Measurements from ENCODE around the gene CMIP.

DNA sequence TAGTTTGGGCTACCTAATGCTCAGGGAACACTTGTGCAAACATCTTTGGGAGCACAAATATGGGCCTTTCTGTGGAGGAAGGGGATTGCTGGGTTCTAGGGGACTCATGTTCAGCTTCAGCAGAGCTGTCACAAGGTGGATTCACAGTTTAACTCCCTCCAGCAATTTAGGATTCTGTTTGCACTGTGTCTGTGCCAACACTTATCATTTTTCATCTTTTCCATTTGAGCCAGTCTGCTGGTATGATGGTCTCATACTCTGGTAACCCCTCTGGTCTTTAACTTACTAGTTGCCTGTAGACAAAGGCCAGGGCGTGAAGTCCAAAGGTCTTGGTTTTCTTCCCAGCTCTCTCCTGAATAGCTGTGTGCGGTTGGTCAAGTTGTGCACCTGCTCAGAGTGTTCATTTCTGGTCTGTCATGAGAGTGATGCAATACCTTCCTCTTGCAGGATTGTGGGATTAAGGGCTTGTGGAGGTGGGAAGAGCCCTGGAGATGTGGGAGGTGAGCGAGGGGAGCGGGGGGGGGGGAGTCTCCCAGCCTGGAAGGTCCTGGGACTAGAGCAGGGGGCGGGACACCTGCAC lies 152.6 kb downstream of the CMIP start:
- TF ChIP-seq GATA2 (IDR thresholded peaks at IDR 0.05; ENCODE audit: low read depth, low read length) (no peak), GATA3 (IDR thresholded peaks at IDR 0.05; ENCODE audit: low read depth, low read length) (no peak)

Data from SH-SY5Y (cell line).